ENCODE data around the gene TMEM72.

TMEM72 gene

DNA sequence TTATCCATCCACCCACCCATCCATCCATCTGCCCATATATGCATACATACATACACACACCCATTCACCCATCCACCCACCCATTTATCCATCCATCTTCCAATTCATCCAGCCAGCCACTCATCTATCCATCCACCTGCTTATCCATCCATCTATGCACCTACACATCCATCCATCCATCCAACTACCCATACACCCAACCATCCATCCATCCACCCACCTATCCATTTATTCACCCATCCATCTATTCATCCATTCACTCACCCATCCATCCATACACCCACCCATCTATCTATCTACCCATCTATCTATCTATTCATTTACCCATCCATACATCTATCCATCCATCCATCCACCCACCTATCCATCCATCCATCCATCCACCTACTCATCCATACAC is 17.3 kb downstream of the TMEM72 start:
- H4K20me1 ChIP-seq (ENCODE audit: low read depth, low read length), result no peaks in the 10 kb centered on the region
- H3F3A ChIP-seq (ENCODE audit: insufficient read depth), result no peaks in the 10 kb centered on the region
- no peaks in the 10 kb centered on the region for H3K36me3 ChIP-seq (ENCODE audit: low read length)
- no peaks in the 10 kb centered on the region for H3K27me3 ChIP-seq (ENCODE audit: low read length)
- H3K9ac ChIP-seq (ENCODE audit: low read length), result no peak overlapping the region
- TF ChIP-seq, protein P1, sequence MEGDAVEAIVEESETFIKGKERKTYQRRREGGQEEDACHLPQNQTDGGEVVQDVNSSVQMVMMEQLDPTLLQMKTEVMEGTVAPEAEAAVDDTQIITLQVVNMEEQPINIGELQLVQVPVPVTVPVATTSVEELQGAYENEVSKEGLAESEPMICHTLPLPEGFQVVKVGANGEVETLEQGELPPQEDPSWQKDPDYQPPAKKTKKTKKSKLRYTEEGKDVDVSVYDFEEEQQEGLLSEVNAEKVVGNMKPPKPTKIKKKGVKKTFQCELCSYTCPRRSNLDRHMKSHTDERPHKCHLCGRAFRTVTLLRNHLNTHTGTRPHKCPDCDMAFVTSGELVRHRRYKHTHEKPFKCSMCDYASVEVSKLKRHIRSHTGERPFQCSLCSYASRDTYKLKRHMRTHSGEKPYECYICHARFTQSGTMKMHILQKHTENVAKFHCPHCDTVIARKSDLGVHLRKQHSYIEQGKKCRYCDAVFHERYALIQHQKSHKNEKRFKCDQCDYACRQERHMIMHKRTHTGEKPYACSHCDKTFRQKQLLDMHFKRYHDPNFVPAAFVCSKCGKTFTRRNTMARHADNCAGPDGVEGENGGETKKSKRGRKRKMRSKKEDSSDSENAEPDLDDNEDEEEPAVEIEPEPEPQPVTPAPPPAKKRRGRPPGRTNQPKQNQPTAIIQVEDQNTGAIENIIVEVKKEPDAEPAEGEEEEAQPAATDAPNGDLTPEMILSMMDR (IDR thresholded peaks at IDR 0.05; ENCODE audit: insufficient read depth, low read length, poor library complexity, severe bottlenecking), result no peak
- no peak for TF ChIP-seq EZH2phosphoT487 (conservative IDR thresholded peaks at IDR 0.05; ENCODE audit: low read length)
- H3K79me2 ChIP-seq (ENCODE audit: insufficient read depth, low read length), result no peaks in the 10 kb centered on the region
- H3K9me2 ChIP-seq (replicated peaks; ENCODE audit: insufficient read depth, low read length), result no peaks in the 10 kb centered on the region
- no peak overlapping the region for H3K4me2 ChIP-seq (ENCODE audit: low read depth, low read length, poor library complexity, severe bottlenecking)
- no peak overlapping the region for H3K4me3 ChIP-seq (ENCODE audit: insufficient read depth, low read length, poor library complexity, severe bottlenecking)
- H3K9me3 ChIP-seq (ENCODE audit: insufficient read depth, low read length), result no peaks in the 10 kb centered on the region
- no peak overlapping the region for H2AFZ ChIP-seq (ENCODE audit: low read depth, low read length, severe bottlenecking)
- no peak overlapping the region for H3K27ac ChIP-seq (ENCODE audit: low read depth, low read length)

DNA sequence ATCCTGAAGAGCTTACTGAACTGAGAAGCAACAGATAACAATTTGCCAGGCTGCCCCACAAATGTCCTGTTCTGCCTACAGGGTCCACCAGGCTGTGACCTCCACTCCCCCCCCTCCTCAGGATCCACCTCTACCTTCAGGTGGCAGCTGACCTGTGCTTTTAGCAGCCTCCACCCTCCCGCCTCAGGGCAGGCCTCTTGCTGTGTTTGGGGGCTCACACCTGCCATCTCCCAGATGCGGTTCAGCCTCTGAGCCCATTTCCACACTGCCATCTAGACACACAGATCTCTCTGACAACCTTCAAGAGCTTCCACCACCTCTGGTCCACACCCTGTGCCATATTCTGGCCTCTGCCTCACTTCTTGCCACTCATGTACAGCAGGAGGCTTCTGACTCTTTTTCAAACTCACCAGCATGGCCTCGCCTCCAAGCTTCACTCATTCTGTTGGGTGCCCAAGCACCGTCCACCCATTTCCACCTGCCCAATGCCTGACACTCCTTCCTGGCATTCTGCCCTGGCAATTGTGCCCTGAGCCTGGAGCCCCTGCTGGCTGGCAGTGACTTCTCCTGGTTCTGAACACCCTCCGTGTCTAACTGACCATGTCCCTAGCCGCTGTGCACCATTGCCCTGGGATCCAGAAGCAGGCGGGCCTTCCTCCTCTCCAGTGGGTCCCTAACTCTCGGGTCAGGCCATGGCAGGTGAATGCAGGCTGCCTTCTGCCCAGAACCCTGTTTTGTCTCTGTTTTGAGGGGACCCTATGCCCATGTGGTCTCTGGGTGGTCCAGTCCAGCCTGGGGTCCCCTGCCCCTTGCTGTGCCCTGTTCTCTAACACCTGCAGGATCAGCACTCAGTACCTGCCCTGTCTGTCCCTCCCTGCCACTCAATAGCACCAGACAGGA is 18.5 kb downstream of the TMEM72 start:
- Histone ChIP-seq H3K36me3 (ENCODE audit: low read length) (no peaks in the 10 kb centered on the region), H3K9me3 (ENCODE audit: insufficient read depth, low read length) (no peaks in the 10 kb centered on the region), H2AFZ (ENCODE audit: low read depth, low read length, severe bottlenecking) (no peak overlapping the region), H3K27me3 (ENCODE audit: low read length) (no peaks in the 10 kb centered on the region), H3K4me3 (ENCODE audit: insufficient read depth, low read length, poor library complexity, severe bottlenecking) (no peak overlapping the region), H3K4me2 (ENCODE audit: low read depth, low read length, poor library complexity, severe bottlenecking) (no peak overlapping the region), H3F3A (ENCODE audit: insufficient read depth) (no peaks in the 10 kb centered on the region), H4K20me1 (ENCODE audit: low read depth, low read length) (no peaks in the 10 kb centered on the region), H3K9ac (ENCODE audit: low read length) (no peak overlapping the region), H3K27ac (ENCODE audit: low read depth, low read length) (no peak overlapping the region), H3K79me2 (ENCODE audit: insufficient read depth, low read length) (no peaks in the 10 kb centered on the region), H3K9me2 (replicated peaks; ENCODE audit: insufficient read depth, low read length) (no peaks in the 10 kb centered on the region)
- TF ChIP-seq, protein P1 (IDR thresholded peaks at IDR 0.05; ENCODE audit: insufficient read depth, low read length, poor library complexity, severe bottlenecking), result no peak
- TF ChIP-seq EZH2phosphoT487 (conservative IDR thresholded peaks at IDR 0.05; ENCODE audit: low read length), result no peak

DNA sequence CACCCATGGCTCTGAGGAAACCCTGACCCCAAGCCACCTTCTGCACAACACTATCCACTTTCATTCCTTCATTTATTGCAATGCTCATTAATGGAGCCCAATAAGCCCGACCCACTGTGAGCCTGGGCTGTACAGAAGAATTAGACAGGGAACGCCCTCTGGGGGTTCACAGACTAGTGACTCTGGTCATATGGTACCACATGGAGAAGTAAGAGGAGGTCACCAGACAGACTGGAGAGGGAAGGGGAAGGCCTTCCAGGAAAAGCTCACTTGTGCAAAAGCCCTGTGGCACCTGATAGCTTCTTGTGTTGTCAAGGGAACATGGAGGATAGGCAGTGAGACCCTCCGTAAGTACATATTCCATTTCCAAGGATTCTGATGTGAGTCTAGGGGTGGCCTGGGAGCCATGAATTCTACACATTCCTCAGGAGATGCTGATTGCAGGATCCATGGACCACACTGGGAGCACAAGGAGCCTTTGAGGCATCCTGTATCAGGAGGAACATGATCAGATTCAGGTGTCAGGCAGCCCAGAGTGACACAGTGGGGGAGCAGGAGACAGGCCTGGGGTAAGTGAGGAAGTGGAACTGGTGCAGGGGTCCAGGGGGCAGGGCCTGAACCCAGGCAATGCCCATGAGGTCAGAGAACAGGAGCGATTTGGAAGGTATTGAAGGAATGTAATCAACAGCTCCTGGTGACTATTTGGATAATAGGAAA is 19.9 kb downstream of the TMEM72 start:
- no peaks in the 10 kb centered on the region for H3F3A ChIP-seq (ENCODE audit: insufficient read depth)
- H3K36me3 ChIP-seq (ENCODE audit: low read length), result no peaks in the 10 kb centered on the region
- no peak overlapping the region for H3K9ac ChIP-seq (ENCODE audit: low read length)
- no peaks in the 10 kb centered on the region for H3K9me2 ChIP-seq (replicated peaks; ENCODE audit: insufficient read depth, low read length)
- H3K27me3 ChIP-seq (ENCODE audit: low read length), result no peaks in the 10 kb centered on the region
- no peaks in the 10 kb centered on the region for H3K79me2 ChIP-seq (ENCODE audit: insufficient read depth, low read length)
- H3K9me3 ChIP-seq (ENCODE audit: insufficient read depth, low read length), result no peaks in the 10 kb centered on the region
- H3K4me3 ChIP-seq (ENCODE audit: insufficient read depth, low read length, poor library complexity, severe bottlenecking), result no peak overlapping the region
- no peaks in the 10 kb centered on the region for H4K20me1 ChIP-seq (ENCODE audit: low read depth, low read length)
- H2AFZ ChIP-seq (ENCODE audit: low read depth, low read length, severe bottlenecking), result no peak overlapping the region
- H3K27ac ChIP-seq (ENCODE audit: low read depth, low read length), result no peak overlapping the region
- no peak overlapping the region for H3K4me2 ChIP-seq (ENCODE audit: low read depth, low read length, poor library complexity, severe bottlenecking)
- TF ChIP-seq, protein P1 (IDR thresholded peaks at IDR 0.05; ENCODE audit: insufficient read depth, low read length, poor library complexity, severe bottlenecking), result no peak
- TF ChIP-seq EZH2phosphoT487 (conservative IDR thresholded peaks at IDR 0.05; ENCODE audit: low read length), result no peak

Data from SU-DHL-6 (cell line).